Activated T-cell treated with anti-CD3 and anti-CD28 coated beads, Interleukin-2, amount 50 U/mL, for 24 hours (primary cell): ENCODE data around the gene CHN2.

ENCODE experiments used
- DNase-seq: peaks from one replicate; pipeline ENCODE4 v3.0.0-alpha.2; 2020
- H3K27ac Mint-ChIP-seq: 2 replicates; pipeline ENCODE4 v1.8.0; 2020; ENCODE audit warnings: mild to moderate bottlenecking, mixed read lengths
- H3K27me3 Mint-ChIP-seq: 2 replicates; pipeline ENCODE4 v1.8.0; 2020; ENCODE audit warnings: mixed read lengths
- H3K36me3 Mint-ChIP-seq: 2 replicates; pipeline ENCODE4 v1.8.0; 2020; ENCODE audit warnings: low read depth, mixed read lengths
- H3K4me1 Mint-ChIP-seq: 2 replicates; pipeline ENCODE4 v1.8.0; 2020; ENCODE audit warnings: low read depth, mixed read lengths
- H3K4me3 Mint-ChIP-seq: 2 replicates; pipeline ENCODE4 v1.8.0; 2020; ENCODE audit warnings: mild to moderate bottlenecking, moderate library complexity, mixed read lengths
- H3K9me3 Mint-ChIP-seq: 2 replicates; pipeline ENCODE4 v1.8.0; 2020; ENCODE audit warnings: mixed read lengths

Gene CHN2

DNA sequence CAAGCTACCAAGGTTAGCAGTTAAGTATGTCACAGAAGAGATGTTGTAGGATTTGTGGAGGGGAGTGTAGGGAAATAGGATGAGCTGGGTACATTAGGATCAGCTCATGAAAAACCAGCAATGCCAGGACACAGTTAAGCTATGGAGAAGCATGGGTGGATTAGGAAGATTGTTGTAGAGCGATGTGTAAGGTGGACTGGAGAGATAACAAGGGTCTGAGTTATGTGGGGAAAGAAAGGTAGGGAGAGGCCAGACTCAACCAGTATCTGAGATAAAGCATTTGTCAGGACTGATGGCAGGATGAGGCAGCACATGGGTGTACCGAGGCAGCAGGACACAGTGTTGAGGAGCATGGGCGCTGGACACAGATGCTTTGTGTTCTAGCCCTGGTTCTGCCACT is 283.7 kb downstream of the CHN2 start:
- no peak overlapping the region for H3K27ac Mint-ChIP-seq
- H3K4me3 Mint-ChIP-seq = no peak overlapping the region

DNA sequence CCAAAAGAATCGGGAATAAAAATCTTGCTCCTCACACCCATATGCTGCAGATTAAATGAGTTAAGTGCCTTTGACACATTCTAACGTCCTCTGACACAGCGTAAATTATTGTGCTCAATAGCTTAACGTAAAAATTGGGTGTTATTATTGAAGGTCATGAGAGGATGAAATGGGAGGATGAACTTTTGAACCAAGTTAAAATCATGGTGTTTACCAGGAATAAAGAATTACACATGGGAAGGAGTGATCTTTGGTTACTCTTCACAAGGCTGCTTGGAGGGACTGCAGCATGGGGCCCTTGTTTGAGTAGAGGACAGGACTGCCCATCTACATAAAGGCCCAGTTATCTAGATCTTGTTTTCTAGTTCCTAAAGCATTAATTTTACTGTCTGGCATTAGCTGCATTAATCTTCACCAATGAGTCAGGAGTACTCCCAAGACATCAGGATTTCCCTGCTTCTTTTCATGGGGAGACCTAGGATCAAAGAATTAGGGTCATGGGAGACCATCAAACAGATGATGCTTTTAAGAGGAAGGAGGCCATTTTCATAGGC is 284.2 kb downstream of the CHN2 start:
- no peaks in the 10 kb centered on the region for H3K27me3 Mint-ChIP-seq
- H3K36me3 Mint-ChIP-seq = no peaks in the 10 kb centered on the region
- H3K27ac Mint-ChIP-seq = no peak overlapping the region
- no peak overlapping the region for H3K4me3 Mint-ChIP-seq
- DNase-seq = no peak
- H3K4me1 Mint-ChIP-seq = no peaks in the 10 kb centered on the region
- H3K9me3 Mint-ChIP-seq = no peaks in the 10 kb centered on the region

More for the DNA sequence above, 283.7 kb downstream of the CHN2 start:
- no peaks in the 10 kb centered on the region for H3K4me1 Mint-ChIP-seq
- H3K27me3 Mint-ChIP-seq = no peaks in the 10 kb centered on the region
- no peak for DNase-seq
- no peaks in the 10 kb centered on the region for H3K36me3 Mint-ChIP-seq
- no peaks in the 10 kb centered on the region for H3K9me3 Mint-ChIP-seq

DNA sequence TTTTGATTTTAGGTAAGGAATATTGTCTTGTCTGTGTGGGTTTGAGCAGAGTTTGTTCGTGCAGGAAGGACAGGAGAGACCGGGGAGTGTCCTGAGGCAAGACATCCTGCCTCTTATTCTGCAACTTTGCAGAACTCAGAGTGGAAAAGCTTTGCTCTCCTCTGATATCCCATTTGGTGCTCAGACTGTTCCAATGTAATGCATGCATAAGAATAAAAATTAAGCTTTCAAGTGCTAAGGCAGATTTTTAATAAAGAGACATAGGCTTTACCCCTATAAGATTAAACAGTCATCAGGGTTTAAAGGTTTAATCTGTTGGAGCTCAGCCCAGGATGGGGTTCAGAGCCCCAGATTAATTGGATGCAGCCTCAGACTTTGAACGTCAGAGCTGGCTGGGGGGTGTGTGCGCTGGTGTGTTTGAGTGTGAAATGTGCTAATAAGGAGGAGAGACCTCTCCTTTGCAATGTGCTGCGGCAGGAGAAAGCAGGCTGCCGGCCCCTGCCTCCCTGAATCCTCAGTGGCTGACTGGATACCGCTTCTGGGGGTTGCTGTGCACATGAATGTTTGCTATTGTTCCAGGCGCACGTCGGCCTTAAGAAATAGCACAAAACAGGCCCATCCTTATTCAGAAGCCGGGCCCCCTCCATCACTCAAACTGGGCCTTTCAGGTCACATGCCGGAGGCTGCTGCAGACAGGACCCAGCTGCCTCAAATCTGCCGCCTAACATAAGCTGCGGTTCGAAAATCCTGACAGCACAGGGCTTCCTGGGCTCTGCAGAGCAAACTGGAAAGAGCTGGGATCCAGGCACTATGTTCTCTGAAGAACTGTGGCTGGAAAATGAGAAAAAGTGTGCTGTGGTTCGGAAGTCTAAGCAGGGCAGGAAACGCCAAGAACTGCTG is 285.0 kb downstream of the CHN2 start:
- no peaks in the 10 kb centered on the region for H3K9me3 Mint-ChIP-seq
- no peaks in the 10 kb centered on the region for H3K36me3 Mint-ChIP-seq
- H3K27me3 Mint-ChIP-seq = no peaks in the 10 kb centered on the region
- H3K4me1 Mint-ChIP-seq = no peaks in the 10 kb centered on the region
- no peak overlapping the region for H3K27ac Mint-ChIP-seq
- H3K4me3 Mint-ChIP-seq = no peak overlapping the region
- no peak for DNase-seq

DNA sequence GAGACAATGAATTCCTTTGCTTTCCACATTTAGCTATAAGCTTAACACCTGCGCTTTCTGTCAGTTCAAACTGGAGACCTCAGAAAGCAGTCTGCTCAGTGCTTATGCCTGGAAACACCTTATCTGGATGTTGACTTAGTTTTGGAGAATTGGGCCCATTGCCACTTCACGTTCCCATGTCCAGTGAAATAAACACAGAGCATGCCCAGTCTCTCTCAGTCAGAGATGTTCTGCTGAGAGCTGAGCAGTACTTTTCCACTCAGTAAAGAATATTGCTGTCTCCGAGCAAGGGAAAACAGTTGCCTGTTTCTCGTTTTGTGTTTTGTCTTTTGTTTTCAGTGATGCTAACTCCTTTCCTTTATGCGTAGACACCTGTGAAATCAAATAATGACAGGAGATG is 285.9 kb downstream of the CHN2 start:
- Mint-ChIP-seq H3K27me3 (no peaks in the 10 kb centered on the region), H3K27ac (no peak overlapping the region), H3K4me3 (no peak overlapping the region), H3K36me3 (no peaks in the 10 kb centered on the region), H3K9me3 (no peaks in the 10 kb centered on the region), H3K4me1 (no peaks in the 10 kb centered on the region)
- no peak for DNase-seq

DNA sequence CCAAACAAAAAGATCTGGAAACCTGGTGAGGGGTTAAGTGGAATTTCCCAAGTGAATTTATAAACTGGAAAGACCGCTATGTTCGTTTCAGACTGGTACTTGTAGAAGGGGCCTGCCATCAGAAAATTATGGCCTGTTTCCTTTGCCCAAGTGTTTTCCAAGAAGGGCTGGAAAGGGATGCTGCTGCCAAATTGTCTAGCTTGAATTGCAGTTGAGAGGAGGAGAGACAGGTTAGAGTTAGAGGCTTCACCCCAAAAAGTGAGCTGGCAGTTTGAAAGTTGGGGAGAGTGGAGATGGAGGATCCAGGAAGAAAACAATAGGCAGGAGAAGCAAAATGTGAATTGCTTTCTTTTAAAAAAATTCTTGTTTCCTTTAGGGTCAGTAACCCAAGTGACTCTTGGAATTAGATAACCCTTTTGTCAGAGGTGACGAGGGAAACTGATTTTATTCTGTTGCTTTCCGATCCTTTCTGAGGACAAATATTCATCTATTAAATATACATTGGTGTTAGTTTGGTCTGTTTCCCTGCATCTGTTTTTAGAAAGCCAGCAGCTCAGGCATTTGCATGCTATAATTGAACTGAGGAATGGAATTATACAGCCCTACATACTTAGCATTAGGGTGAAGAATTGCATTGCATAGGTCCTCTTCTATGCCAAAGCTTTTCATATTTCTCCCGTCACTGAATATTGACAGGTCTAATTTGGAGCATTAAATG is 286.5 kb downstream of the CHN2 start:
- Mint-ChIP-seq H3K9me3 (no peaks in the 10 kb centered on the region), H3K36me3 (no peaks in the 10 kb centered on the region), H3K4me3 (no peak overlapping the region), H3K27ac (no peak overlapping the region), H3K4me1 (no peaks in the 10 kb centered on the region), H3K27me3 (no peaks in the 10 kb centered on the region)
- no peak for DNase-seq

DNA sequence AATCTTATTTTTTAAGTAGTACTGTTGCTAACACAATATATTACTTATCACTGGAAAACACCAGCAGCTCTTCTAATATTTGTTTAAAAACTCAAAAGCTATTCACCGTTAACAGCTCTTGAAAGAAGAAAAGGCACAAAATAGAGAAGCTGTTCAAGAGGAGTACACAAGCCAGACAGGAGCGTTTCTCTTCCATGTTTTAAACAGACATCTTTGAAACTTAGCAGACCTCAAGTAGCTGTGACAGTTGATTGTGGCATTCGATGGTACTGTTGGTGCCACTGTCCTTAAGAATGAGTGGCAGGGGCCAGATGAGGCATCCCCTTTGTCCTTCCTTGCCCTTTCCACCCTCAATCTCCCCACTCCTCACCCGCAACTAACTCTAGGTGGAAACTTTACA is 287.5 kb downstream of the CHN2 start:
- DNase-seq = no peak
- Mint-ChIP-seq H3K27ac (no peak overlapping the region), H3K4me3 (no peak overlapping the region), H3K4me1 (no peaks in the 10 kb centered on the region), H3K9me3 (no peaks in the 10 kb centered on the region), H3K27me3 (no peaks in the 10 kb centered on the region), H3K36me3 (no peaks in the 10 kb centered on the region)

DNA sequence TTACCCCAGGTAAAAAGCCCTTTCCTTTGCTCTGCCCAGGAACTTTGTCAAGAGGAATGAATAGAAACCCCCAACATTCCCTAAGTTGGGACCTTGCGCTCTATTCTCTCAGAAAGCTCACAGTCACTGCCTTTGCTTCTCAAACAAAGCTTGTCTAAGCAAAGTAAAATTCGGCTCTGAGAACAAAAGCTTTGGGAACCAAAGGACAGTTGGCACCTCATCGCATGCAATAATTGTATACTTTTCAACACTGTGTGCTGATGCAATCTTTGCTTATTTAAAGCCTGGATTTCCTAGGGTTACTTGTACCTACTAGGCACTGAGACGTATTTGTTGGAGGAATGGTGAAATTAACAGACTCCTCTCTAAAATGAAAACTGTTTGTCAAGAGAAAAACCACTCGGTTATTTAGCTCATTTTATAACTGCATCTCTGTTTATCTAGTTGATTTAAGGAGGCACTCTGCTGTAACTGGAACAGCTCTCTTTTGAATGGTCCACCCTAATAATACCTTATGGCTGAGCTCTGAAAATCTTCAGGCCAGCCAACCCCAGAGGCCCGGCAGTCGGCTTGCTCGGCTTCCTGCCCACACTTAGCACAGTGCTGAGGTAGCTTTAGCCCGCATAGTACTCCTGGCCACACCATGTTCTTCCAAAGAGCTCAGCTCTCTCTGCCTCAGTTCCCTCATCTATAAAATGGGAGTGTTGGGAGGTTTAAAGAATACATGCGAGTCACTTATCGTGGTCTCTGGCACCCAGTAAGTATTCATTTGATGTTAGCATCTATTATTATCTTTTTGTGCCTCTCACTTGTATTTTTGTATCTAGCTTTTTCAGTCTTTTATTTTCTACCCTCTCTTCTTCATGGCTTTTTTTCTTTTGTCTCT is 288.9 kb downstream of the CHN2 start:
- Mint-ChIP-seq H3K9me3 (no peaks in the 10 kb centered on the region), H3K36me3 (no peaks in the 10 kb centered on the region), H3K27me3 (no peaks in the 10 kb centered on the region), H3K27ac (no peak overlapping the region), H3K4me1 (peaks cover 3% of the 10 kb centered on the region), H3K4me3 (no peak overlapping the region)
- no peak for DNase-seq

DNA sequence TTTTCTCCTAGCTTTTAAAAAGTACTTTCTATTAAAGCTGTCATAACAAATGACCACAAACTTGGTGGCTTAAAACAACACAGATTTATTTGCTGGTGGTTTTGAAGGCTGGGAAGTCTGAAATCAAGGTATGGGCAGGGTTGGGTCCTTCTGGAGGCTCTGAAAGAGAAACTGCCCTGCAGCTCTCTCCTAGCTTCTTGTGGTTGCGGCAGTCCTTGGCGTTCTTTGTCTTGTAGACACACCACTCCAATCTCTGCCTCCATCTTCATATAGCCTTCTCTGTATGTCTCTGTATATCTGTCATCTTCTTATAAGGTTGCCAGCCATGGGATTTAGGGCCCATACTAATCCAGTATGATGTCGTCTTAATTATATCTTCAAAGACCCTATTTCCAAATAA is 289.7 kb downstream of the CHN2 start:
- Mint-ChIP-seq H3K4me3 (no peak overlapping the region), H3K9me3 (no peaks in the 10 kb centered on the region), H3K27ac (no peak overlapping the region), H3K4me1 (peaks cover 3% of the 10 kb centered on the region), H3K27me3 (no peaks in the 10 kb centered on the region), H3K36me3 (no peaks in the 10 kb centered on the region)
- DNase-seq = no peak

DNA sequence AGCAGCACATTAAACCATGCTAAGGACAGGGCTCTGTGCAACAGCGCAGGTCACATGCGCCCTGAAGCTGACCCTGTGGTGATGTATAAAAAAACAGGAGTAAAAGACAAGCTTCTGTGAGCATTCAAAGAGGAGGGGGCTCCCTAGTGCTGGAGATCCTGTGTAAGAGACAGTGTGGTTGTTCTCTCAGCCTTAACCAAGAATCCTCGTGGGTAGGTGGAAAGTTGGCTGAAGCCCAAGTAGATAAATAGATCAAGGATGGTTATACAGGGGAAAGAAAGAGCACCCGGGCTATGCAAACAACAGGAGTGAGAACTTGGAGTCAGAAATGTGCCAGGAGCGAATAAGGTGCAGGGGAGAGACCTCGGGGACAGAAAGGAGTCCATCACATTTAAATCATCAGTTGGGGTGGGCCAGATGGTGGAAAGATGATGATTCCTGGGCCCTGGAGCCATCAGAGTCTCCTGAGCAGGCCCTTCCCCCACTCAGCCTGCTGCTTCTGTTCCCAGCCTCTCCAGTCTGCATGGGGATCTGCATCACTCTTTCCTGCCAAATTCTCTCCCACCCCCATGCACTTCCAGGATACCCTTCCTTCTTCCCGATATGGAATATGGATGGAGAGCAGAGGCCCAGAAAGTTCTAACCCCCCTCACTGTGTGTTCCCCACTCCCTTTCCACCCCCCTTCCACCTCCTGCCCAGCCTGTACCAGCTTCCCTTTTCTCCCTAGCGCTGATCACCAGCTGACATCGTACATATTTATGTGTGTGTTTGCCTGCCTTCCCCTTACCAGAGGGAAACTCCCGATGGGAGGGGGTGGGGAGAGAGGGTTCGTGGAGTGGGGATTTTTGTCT is 291.0 kb downstream of the CHN2 start:
- Mint-ChIP-seq H3K4me3 (no peak overlapping the region), H3K9me3 (no peaks in the 10 kb centered on the region), H3K4me1 (peaks cover 3% of the 10 kb centered on the region), H3K36me3 (no peaks in the 10 kb centered on the region), H3K27me3 (no peaks in the 10 kb centered on the region), H3K27ac (no peak overlapping the region)
- DNase-seq = no peak

DNA sequence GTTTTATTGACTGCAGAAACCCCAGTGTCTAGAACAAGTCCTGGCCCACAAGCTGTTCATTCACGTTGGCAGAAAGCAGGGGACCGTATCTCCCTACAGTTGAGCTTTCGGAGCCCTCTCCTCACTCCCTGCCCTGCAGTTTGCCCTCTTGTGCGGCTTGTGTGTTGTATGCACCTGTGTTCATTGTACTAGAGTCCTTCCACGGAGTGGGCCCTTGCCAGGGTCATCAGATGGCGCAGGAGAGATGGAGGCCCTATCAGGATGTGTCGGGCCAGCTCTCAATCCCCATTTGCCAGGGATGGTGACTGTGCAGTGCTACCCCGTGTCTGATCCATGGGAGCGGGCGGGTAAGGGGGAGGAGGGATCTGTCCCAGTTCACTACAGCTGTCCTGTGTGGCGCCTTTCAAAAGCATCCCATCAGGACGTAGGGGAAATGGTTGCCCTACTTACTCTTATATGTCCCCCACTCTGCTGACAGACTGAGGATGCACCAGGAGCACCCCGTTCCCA is 291.7 kb downstream of the CHN2 start:
- Mint-ChIP-seq H3K27me3 (no peaks in the 10 kb centered on the region), H3K27ac (no peak overlapping the region), H3K4me1 (peaks cover 3% of the 10 kb centered on the region), H3K36me3 (no peaks in the 10 kb centered on the region), H3K4me3 (no peak overlapping the region), H3K9me3 (no peaks in the 10 kb centered on the region)
- no peak for DNase-seq

DNA sequence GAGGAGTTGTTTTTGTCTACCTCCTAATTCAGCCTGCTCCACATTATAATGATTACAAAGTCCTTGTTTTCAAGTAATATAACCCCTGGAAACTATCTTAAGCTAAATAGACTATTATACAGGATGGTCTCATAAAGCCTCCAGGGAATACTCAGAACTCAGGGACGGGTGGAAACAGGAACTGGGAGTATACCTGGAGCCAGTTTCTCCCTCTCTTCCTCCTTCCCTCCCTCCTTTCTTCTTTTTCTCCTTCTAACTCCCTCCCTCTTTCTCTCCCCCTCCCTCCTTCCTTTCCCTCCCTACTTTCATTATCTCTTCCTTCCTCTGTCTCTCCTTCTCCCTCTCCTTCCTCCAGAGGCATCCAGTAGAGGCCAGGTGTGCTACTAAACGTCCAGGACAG is 292.8 kb downstream of the CHN2 start:
- peaks cover 3% of the 10 kb centered on the region for H3K4me1 Mint-ChIP-seq
- H3K9me3 Mint-ChIP-seq = no peaks in the 10 kb centered on the region
- H3K4me3 Mint-ChIP-seq = no peak overlapping the region
- DNase-seq = no peak
- no peaks in the 10 kb centered on the region for H3K36me3 Mint-ChIP-seq
- no peak overlapping the region for H3K27ac Mint-ChIP-seq
- H3K27me3 Mint-ChIP-seq = no peaks in the 10 kb centered on the region

DNA sequence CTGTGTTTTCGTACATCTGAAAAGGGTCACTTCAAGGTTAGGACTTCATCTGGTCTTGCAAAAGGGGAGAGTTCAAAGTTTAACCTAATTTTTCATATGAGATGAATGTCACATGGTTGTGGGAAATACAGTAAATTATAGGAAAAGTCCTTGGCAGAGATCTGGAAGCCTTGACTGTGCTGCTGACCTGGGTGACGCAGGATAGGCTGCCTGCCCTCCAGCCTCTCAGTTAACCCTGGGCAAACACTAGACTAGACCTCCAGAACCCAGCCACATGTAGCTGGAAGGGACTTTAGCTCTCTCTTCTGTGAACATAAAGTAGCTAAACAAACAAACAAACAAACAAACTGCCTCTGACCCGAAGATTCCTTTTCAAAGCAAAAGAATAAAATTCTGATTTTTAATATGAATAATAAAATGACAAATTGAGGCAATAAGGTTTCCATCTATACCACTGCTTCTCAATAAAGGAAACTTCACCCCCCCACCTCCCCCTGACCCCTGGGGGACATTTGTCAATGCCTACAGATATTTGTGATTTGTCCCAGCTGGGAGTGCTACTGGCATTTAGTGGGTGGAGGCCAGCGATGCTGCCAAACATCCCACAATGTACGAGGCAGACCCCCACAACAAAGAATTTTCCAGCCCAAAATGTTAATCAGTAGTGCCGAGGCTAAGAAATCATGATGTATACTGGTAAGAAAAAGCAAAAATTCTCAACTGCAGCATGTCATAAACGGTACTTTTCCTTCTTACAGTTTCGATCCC is 293.8 kb downstream of the CHN2 start:
- no peaks in the 10 kb centered on the region for H3K27me3 Mint-ChIP-seq
- no peaks in the 10 kb centered on the region for H3K9me3 Mint-ChIP-seq
- H3K36me3 Mint-ChIP-seq = no peaks in the 10 kb centered on the region
- peaks cover 3% of the 10 kb centered on the region for H3K4me1 Mint-ChIP-seq
- no peak overlapping the region for H3K4me3 Mint-ChIP-seq
- no peak overlapping the region for H3K27ac Mint-ChIP-seq
- DNase-seq = no peak

DNA sequence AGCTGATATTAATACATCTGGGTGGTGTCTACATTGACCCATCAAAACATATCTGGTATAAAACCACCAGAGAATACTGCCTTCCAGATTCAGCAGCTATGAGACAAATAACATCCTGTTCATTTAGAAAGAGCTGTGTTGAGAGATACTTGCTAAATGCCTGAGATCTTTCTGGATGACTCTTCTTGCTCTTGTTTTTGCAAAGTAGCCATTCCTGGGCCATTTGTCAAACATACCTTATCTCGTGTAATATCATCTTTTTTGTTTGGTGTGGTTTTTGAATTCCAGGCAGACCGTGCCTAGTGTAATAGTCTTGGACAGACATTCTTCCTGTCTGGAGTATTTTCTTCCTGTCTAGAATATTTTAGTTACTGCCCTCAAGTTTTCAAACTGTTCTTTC is 294.4 kb downstream of the CHN2 start:
- Mint-ChIP-seq H3K9me3 (no peaks in the 10 kb centered on the region), H3K27ac (no peak overlapping the region), H3K27me3 (no peaks in the 10 kb centered on the region), H3K4me3 (no peak overlapping the region), H3K36me3 (no peaks in the 10 kb centered on the region), H3K4me1 (peaks cover 3% of the 10 kb centered on the region)
- no peak for DNase-seq
